ENCODE measurements around the gene SNX10.

The SNX10 gene

GRCh38 chr7:26367219-26367711 lies 75.6 kb downstream of the SNX10 start:
- no peak for DNase-seq

GRCh38 chr7:26368542-26368941 lies 76.9 kb downstream of the SNX10 start:
- peak in 1 of 58 donors; percentile 9 for DNase-seq

GRCh38 chr7:26369593-26369992 lies 77.9 kb downstream of the SNX10 start:
- peak in 15 of 58 donors; percentile 2 to 54 (median 14) for DNase-seq

GRCh38 chr7:26370011-26370410 lies 78.3 kb downstream of the SNX10 start:
- no peak for DNase-seq

GRCh38 chr7:26372249-26372648 lies 80.6 kb downstream of the SNX10 start:
- no peak for DNase-seq

- DNase-seq = no peak
Observed at GRCh38 chr7:26372704-26373103, 81.0 kb downstream of the SNX10 start.

- DNase-seq = no peak
Observed at GRCh38 chr7:26374647-26375373, 83.1 kb downstream of the SNX10 start.

- DNase-seq = peak in 1 of 58 donors; percentile 57
Observed at GRCh38 chr7:26375726-26376174, 84.1 kb downstream of the SNX10 start.

- DNase-seq = peak in 45 of 58 donors; percentile 17 to 82 (median 47)
Observed at GRCh38 chr7:26376175-26376917, 84.7 kb downstream of the SNX10 start.

- DNase-seq = no peak
Observed at GRCh38 chr7:26378016-26378415, 86.4 kb downstream of the SNX10 start.

- DNase-seq = no peak
Observed at GRCh38 chr7:26379711-26380110, 88.0 kb downstream of the SNX10 start.

- DNase-seq = no peak
Observed at GRCh38 chr7:26381476-26382353, 90.1 kb downstream of the SNX10 start.

- no peak for DNase-seq
Observed at GRCh38 chr7:26385240-26385639, 93.6 kb downstream of the SNX10 start.

GRCh38 chr7:26387731-26388130 lies 96.1 kb downstream of the SNX10 start:
- DNase-seq = no peak

GRCh38 chr7:26388256-26388655 lies 96.6 kb downstream of the SNX10 start:
- no peak for DNase-seq

- DNase-seq = no peak
Observed at GRCh38 chr7:26390016-26390415, 98.4 kb downstream of the SNX10 start.

- DNase-seq = no peak
Observed at GRCh38 chr7:26393818-26394217, 102.2 kb downstream of the SNX10 start.

GRCh38 chr7:26397332-26397731 lies 105.7 kb downstream of the SNX10 start:
- peak in 8 of 58 donors; percentile 1 to 19 (median 7) for DNase-seq

- DNase-seq = peak in 27 of 58 donors; percentile 11 to 76 (median 46)
Observed at GRCh38 chr7:26397796-26398426, 106.2 kb downstream of the SNX10 start.

GRCh38 chr7:26398427-26398755 lies 106.7 kb downstream of the SNX10 start:
- DNase-seq = peak in 34 of 58 donors; percentile 12 to 76 (median 50)
